Adrenal gland (tissue), 5 donors: ENCODE data around the gene CALML6.

Source experiments
- CTCF ChIP-seq, 6 experiments: fragments of 450-650 bp in 4 of 6; fragments of 200-600 bp in 2 of 6; sonication (generic) in 1 of 6; IDR thresholded peaks; 1 replicate in 5 of 6; 2 replicates in 1 of 6; pipeline versions ENCODE4 v1.5.1 to v1.8.0; 2016 to 2021; ENCODE audit warnings: antibody characterized with exemption in 6 of 6, mild to moderate bottlenecking in 2 of 6, moderate library complexity in 1 of 6
- POLR2A ChIP-seq, 2 donors: fragments of 450-650 bp; IDR thresholded peaks; one replicate each; pipeline ENCODE4 v1.6.1; 2017; ENCODE audit warnings: antibody characterized with exemption in 2 of 2, mild to moderate bottlenecking in 2 of 2, moderate library complexity in 1 of 2
- donor health status: DM: no; HTN: no; CAD: no.

- TF ChIP-seq CTCF (IDR thresholded peaks at IDR 0.05) (no peak), POLR2A (IDR thresholded peaks at IDR 0.05) (no peak)
Observed at GRCh38 chr1:1929102-1929638, 14.1 kb downstream of the CALML6 start.
